ENCODE results near the gene KRTAP5-8.
"Not testable (repeated sequence)": the region's sequence is repeated elsewhere in the genome, so short reads cannot be mapped to it uniquely, and the experiment has no call there.

The KRTAP5-8 gene

DNA sequence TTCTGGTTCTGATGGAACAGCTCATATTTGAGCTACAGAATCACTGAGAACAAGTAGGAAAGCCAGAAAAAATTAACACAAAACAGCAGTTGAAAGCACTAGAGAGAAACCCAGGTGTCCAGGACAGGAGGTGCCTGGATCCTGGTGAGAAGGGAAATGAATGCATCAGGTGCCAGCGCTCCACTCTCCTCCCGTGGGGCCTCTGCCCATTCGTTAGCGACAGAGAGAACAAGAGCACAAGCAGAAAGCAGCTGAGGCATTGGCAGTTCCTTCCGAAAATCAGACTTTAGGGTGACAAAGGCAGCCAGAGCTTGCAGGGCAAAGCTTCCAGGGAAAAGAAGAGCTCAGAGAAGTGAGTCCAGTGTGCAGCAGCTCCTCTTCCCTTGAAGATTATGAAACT lies 30.7 kb upstream of the KRTAP5-8 start:
- DNase-seq (ENCODE audit: low read depth), result no peak

DNA sequence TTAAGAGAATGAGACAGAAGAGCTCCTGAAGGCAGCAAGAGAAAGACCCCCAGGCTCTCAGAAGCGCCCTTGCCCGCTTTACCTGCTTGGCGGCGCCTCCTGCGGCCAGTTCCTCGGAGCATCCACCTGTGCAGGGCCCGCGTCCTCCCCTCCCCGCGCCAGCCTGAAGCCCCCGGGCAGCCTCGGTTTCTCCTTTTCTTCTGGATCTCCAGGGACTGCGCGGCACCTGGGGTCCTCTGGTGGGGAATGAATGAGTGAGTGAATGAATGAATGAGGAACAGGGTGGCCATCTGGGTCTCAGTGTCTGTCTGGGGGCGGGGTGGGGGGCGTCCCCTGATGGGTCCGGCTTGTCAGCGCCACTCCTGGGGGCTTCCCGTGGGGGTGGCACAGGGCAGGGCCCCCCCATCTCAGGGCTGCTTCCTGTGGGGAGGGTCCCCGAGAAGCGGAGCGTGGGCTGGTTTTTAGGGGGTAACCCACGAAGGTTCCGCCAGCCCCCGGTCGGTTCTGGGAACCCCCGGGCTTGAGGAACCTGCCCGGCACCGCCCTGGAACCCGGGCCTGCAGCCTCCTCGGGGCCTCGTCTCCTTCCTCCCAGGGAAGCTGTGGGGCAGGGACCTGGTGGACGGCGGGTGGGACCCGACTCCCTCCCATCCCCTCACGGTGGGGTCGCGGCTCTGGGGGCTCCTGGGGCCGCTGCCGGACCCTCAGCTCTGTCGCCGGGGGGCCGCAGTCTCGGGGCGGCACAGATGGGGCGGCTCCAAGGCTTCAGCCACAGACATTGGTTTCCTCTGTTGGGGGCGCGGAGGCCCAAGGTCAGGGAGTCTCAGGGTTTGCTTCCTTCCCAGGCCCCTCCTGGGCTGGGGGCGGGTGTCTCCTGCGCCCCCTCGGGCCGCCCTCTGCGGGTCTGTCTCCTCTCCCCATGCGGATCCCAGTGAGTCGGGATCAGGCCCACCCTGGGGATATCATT lies 19.0 kb upstream of the KRTAP5-8 start:
- no peak for DNase-seq (ENCODE audit: low read depth)

DNA sequence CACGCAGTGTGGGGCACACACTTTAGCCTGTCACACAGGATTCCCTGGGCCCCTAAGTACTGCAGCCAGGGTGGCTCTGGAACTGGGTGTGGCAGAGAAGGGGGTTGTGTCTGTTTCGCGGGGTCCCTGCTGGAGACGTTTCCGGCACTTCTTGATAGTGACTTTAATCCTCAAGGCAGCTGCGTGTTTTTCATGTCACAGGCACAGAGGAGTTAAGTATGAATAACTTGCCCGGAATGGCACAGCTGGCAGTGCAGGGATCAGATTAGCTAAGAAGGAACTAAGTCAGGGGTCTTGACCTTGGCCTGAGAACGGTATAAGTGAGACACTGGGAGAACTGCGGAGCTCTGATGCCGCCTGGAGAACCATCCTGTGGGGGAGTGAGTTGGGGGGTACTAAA lies 18.3 kb upstream of the KRTAP5-8 start:
- no peak for DNase-seq (ENCODE audit: low read depth)

DNA sequence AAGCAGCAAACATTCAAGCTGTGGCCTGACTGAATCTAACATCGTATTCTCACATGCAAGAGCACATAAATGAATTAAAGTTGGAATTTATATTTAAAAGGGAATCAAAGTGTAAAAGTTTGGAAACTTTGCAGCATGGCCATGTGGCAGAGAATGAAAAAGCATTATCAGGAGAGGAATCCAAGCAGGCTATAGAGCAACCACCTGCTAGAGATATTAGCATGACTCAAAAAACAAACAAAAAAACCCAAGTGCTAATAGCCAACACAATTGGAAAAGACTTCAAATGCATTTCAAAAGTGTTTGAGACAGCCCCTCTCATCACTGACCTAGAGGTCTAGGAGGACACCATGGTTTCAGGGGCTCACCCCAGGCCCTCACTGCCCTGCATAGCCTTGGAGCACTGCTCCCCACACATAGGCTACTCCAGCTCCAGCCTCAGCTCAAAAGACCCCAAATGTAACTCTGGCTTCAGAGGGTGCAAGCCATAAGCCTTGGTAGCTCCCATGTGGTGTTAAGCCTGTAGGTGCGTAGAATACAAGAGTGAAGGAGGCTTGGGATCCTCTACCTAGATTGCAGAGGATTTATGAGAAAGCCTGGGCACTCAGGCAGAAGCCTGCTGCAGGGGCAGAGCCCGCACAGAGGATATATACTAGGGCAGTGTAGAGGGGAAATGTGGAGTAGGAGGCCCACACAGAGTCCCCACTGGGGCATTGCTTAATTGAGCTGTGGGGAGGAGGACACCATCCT lies 12.5 kb upstream of the KRTAP5-8 start:
- DNase-seq (ENCODE audit: low read depth), result no peak

DNA sequence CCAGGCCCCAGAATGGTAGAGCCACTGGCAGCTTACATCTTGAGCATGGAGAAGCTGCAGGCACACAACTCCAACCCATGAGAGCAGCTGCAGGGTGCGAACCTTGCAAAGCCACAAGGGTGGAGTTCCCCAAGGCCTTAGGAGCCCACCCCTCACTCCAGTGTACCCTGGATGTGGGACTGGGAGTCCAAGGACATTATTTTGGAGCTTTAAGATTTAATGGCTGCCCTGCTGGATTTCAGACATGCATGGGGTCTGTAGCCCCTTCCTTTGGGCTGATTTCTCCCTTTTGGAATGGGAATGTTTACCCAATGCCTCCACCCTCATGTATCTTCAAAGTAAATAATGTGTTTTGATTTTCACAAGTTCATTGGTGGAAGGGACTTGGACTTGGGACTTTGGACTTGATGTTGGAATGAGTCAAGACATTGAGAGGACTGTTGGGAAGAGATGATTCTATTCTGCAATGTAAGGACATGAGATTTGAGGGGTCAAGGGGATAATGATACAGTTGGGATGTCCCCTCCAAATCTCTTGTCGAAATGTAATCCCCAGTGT lies 11.8 kb upstream of the KRTAP5-8 start:
- DNase-seq (ENCODE audit: low read depth), result no peak

DNA sequence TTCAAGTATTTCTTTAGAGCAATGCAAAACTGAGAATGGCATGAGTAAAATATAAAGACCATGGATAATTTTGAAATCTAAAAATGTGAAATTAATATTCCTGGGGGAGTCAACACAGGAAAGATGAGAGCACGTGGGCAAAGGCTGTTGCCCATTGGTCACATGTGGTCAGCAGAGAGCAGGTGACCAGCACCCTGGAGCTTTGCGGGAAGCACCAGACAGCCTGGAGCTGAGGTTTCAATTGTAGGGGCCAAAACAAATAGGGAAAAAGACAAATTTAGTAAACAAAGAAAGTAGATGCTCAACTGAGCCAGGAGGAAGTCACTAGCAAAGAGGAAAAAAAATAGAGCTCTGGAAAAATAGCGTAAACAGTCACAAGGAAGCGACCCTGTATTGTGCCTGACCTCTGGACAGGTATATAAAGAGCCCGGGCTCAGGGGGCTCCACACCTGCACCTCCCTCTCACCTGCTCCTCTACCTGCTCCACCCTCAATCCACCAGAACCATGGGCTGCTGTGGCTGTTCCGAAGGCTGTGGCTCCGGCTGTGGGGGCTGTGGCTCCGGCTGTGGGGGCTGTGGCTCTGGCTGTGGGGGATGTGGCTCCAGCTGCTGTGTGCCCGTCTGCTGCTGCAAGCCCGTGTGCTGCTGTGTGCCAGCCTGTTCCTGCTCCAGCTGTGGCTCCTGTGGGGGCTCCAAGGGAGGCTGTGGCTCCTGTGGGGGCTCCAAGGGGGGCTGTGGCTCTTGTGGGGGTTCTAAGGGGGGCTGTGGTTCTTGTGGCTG lies 10.8 kb upstream of the KRTAP5-8 start, which contains the start of gene KRTAP5-7:
Gene KRTAP5-7 (plus strand): TSS at position 472 of the 780 bp plus-strand sequence. CDS start 34 bp downstream, at position 506.
- DNase-seq (ENCODE audit: low read depth), result not testable (repeated sequence)

DNA sequence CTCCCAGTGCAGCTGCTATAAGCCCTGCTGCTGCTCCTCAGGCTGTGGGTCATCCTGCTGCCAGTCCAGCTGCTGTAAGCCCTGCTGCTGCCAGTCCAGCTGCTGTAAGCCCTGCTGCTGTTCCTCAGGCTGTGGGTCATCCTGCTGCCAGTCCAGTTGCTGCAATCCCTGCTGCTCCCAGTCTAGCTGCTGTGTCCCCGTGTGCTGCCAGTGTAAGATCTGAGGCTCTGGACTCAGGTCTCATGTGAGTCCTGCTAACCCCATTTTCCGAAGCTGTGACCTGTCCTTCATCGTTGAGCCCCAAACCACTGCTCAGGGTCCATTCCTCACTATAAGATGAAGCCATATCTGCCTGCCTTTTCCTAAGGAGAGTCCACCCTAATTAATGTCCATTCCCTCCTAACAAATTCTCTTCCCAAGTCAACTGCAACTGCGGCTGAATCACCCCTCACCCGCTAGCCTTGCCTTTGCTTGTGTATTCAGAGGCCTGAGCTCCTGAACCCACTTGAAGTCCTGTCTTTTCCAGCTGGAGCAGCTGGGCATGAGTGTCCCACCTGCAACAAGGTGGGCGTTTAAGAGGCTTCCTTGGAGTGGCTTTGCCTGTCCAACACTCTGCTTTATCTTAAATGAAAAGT lies 10.1 kb upstream of the KRTAP5-8 start:
- no peak for DNase-seq (ENCODE audit: low read depth)

DNA sequence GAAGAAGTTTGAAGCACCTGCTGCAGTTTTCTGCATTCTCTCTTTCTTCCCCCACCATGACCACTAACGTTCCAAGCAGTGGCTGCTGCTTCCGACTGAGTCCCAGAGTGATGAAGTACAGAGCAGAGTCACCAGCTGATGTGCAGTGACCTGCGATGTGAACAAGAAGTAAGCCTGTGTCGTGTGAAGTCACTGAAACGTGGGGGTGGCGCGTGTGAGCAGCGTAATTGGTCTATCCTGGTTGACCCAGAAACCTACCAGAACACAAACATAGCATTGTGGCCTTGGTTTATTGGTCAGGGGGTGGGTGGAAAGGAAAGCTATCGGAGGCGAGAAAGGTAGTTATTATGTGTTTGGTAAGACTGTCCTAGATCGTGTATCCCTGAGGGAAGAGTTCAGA lies 7.2 kb upstream of the KRTAP5-8 start:
- no peak for DNase-seq (ENCODE audit: low read depth)

DNA sequence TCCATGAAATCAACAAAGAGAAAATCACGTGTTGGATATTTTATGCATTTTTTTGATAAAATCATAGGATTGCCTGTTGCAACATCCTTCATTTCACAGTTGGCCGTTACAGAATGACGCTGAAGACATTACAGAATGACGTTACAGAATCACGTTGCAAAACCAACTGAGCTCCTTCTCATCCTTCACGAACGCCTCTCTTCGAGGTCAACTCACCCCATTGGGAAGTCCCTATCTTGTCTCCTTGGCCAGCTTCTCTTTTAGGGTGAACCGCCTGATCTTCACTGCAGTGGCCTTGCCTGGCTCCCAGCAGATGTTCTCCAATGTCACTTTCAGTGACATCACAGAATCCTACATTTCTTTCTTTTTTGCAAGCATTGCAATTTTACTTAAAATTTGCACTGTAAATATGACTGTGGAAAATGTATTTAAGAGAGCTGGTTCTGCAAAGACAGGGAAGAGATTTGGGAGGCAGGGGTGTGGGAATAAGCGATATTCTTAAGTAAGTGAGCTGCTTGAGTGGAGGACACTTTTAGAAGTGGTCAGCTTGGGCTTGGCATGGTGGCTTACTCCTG lies 5.7 kb upstream of the KRTAP5-8 start:
- no peak for DNase-seq (ENCODE audit: low read depth)

DNA sequence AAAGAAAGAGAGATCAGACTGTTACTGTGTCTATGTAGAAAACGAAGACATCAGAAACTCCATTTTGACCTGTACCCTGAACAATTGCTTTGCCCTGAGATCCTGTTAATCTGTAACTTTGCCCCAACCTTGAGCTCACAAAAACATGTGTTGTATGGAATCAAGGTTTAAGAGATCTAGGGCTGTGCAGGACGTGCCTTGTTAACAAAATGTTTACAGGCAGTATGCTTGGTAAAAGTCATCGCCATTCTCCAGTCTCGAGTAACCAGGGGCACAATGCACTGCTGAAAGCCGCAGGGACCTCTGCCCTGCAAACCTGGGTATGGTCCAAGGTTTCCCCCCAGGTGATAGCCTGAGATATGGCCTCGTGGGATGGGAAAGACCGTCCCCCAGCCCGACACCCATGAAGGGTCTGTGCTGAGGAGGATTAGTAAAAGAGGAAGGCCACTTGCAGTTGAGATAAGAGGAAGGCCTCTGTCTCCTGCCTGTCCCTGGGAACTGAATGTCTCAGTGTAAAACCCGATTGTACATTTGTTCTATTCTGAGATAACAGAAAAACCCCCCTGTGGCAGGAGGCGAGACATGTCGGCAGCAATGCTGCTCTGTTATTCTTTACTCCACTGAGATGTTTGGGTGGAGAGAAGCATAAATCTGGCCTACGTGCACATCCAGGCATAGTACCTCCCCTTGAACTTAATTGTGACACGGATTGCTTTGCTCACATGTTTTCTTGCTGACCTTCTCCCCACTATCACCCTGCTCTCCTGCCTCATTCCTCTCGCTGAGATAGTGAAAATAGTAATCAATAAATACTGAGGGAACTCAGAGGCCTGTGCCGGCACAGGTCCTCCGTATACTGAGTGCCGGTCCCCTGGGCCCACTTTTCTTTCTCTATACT lies 2.9 kb upstream of the KRTAP5-8 start:
- not testable (repeated sequence) for DNase-seq (ENCODE audit: low read depth)

DNA sequence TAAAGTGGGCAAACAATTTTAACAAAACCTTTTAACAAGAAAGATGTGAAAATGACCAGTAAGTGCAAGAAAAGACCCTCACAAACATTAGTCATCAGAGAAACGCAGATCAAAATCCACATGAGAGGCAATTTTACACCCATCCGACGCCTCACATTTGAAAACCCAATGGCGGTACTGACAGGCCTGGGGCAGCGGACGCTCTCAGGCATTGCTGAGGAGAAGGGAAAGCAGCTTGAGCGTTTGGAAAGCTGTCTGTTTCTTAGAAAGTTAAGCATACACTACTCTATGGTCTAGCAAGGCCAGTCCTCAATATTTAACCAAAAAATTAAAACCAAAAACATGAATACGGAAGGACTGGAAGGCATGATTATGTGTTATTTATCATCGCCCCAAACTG lies 2.0 kb upstream of the KRTAP5-8 start:
- DNase-seq (ENCODE audit: low read depth), result no peak

DNA sequence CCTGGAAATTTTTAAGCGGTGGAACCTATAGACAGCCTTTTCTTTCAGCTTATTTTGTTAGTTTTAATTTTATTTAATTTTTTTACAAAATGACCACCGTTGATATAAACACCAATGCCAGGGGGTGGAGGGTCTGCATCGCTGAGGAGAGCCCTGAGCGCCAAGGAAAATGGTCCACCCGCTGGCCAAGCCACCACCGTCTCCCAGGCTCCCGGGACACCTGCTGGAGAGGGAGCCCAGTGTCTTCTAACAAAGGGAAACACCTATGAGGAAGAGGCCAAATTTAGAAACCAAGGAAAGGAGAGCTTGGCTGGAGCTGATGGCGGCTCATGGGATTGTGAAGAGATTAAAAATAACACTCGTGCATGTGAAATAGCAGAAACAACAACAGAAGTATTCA lies 288 bp upstream of the KRTAP5-8 start:
- DNase-seq (ENCODE audit: low read depth), result no peak

DNA sequence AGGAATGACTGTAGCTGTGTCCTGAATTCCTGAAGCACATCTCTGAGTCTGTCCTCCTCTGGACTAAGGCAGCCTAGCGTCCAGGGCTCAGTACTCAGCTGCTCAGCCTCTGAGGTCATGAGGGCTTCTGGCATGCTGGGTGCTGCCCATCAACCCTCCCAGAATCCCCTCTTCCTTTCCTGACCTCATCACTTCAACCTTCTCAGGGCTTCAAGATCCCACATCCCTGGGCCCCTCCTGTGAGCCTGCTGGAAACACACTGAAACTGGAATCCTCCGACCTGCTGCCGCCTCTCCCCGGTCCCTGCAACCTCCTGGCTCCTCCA lies 803 bp downstream of the KRTAP5-8 start:
- DNase-seq (ENCODE audit: low read depth), result no peak

DNA sequence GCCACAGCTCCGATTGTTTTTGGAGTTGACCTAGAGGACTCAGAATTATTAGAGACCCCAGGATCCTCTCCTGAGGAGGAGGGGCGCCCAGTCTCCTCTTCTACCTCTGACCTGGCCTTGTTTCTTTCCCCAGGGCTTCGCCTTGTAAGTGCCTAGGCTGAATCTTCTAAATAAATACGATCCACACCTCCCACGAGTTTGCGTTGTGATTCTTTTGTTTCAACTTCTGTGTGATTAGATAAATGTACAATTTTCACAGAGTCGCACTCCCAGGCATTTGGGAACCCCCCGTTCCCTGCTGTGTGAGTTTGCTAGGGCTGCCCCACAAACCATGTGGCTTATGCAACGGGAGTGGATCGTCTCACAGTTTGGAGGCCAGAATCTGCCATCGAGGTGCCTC lies 1.2 kb downstream of the KRTAP5-8 start:
- DNase-seq (ENCODE audit: low read depth), result no peak

DNA sequence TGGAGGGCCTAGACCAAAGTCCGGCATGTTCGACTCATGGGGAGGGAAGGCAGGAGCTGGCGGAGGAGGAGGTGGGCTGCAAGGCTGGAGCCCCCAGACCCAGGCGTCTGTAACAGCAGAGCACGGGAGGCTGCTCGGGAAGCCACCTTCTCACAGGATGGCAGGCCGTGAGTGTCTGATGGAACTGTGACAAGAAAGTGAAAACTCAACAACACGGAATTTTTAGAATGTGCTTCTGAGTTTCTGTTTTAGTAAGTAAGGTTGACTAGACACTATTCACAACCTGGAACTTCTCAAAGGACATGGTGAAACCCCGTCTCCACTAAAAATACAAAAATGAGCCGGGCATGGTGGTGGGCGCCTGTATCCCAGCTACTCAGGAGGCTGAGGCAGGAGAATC lies 2.1 kb downstream of the KRTAP5-8 start:
- not testable (repeated sequence) for DNase-seq (ENCODE audit: low read depth)

DNA sequence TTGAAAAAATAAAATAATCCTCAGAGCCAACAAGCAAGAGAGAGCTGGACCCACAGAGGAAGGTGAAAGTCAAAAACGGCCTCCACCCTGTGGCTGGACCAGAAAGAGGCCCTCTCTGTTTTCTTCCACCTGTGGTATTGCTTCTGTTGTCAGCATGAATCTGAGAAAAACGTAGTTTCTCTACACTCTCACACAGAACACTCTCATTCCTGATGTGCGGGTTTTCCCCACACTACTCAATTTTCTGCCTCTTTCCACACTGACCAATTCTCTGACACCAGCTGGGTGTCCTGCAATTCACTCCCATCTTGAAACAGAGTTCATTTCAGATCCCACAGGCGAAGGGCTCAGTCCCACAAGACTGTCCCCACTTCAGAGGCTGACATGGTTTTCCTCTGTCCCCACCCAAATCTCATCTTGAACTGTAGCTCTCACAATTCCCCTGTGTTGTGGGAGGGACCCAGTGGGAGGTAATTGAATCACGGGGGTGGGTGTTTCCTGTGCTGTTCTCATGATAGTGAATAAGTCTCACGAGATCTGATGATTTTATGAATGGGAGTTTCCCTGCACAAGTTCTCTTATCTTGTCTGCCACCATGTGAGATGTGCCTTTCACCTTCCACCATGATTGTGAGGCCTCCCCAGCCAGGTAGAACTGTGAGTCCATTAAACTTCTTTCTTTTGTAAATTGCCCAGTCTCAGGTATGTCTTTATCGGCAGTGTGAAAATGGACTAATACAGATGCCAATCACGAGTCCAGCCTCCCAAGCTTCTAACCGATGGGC lies 2.9 kb downstream of the KRTAP5-8 start:
- not testable (repeated sequence) for DNase-seq (ENCODE audit: low read depth)

DNA sequence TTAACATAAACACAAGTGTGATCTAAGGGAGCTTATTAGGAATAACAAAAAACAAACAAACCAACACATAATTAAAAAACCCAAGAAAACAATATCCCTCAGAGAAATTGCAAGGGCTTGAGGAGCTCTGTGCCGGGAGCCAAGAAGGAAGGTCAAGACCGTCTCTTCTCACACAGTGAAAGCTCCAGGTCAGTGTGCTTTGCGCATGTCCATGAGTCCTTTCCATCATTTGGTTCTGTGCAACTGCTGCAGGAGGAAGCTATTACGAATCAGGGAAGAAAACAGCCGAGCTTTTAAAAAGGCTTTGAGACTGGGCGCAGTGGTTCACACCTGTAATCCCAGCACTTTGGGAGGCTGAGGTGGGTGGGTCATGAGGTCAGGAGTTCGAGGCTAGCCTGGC lies 4.6 kb downstream of the KRTAP5-8 start:
- no peak for DNase-seq (ENCODE audit: low read depth)

DNA sequence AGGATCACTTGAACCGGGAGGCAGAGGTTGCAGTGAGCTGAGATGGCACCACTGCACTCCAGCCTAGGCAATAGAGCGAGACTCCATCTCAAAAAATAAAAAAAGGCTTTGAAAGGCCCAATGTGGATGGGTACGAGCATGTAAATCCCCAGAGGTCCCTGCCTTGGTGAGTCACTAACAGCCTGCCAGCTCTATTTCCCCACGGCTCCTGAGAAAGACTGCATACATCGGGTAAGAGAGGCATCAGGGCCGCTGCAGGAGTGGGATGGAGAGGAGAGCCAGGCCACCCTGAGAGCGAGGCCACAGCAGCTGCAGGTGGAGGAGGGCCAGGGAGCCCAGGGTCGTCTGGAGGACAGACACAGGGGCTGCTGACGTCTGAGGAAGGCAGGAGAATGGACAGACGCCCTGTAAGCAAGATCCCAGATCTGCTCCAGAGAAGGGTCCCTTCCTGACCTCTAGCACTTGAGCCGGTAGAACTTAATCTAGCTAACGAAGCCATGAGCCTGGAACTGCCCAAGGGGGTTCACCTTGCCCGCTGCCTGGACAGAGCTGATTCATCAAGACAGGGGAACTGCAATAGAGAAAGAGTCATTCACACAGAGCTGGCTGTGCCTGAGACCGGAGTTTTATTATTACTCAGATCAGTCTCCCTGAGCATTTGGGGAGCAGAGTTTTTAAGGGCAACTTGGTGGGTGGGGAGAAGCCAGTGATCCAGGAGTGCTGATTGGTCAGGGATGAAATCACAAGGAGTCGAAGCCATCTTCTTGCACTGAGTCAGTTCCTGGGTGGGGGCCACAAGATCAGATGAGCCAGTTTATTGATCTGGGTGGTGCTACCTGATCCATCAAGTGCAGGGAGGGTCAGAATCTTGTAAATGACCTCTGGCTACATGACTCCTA lies 5.3 kb downstream of the KRTAP5-8 start:
- no peak for DNase-seq (ENCODE audit: low read depth)
